Stimulated activated CD4-positive, alpha-beta T cell treated with anti-CD3 and anti-CD28 coated beads, Interleukin-2, amount 100 ng/mL, for 4 hours (primary cell): ENCODE measurements around the gene PNMA6A.
"Not testable (repeated sequence)": the region's sequence is repeated elsewhere in the genome, so short reads cannot be mapped to it uniquely, and the experiment has no call there.

Source experiments
- DNase-seq: peaks from one replicate; pipeline ENCODE4 v3.0.0-alpha.2; 2020; ENCODE audit warnings: low read depth

Gene PNMA6A

DNA sequence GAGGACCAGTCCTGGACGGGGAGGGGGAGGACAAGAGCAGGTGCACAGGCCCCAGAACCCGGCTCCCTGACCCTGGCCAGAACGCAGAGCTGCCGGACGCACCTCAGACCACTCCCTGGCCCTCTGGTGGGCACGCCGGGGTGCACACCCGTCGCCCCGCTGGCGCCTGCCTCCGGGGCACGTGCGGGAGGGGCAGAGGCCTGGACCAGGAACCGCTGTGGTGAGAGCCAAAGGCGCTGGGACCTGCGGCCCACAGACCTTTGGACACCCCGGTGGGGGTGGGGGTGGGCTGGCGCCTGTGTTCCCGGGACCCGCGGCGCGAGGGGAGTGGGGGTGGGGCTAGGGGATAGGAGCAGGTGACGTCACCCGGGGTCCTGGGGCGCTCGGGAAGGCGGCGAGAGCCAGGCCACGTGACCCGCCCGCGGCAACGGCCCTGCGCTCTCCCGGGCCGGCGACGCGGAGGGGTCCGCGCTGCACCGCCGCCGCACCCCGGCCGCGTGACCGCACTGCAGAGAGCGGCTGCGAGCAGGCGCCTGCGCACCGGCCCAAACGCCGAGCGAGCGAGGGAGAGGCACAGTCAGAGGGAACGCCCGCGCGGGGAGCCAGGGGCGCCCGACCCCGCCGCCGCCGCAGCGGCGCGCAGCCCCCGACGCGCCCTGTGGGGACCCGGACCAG is at the start of gene PNMA6A:
Gene PNMA6A, plus strand, starts transcription at position 546 of the 675 bp plus-strand sequence. CDS start 609 bp downstream, outside the sequence.
- DNase-seq: not testable (repeated sequence)

- DNase-seq: not testable (repeated sequence)
These were observed 45.8 kb upstream of the PNMA6A start for GRCh38 chrX:153026501-153026900.

GRCh38 chrX:153028487-153028886 is 43.8 kb upstream of the PNMA6A start:
- DNase-seq: not testable (repeated sequence)

DNA sequence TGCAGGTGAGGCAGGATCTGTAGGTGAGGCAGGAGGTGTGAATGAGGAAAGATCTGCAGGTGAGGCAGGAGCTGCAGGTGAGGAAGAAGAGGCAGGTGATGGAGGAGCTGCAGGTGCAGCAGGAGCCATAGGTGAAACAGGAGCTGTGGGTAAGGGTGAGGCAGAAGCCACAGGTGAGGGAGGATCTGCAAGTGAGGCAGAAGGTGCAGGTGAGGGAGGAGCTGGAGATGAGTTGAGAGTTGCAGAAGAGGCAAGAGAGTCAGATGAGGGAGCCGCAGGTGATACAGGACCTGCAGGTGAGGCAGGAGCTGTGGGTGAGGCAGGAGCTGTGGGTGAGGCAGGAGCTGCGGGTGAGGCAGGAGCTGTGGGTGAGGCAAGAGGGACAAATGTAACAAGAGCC is 43.1 kb upstream of the PNMA6A start:
- DNase-seq: no peak

GRCh38 chrX:153029875-153030274 is 42.4 kb upstream of the PNMA6A start:
- DNase-seq: no peak

DNA sequence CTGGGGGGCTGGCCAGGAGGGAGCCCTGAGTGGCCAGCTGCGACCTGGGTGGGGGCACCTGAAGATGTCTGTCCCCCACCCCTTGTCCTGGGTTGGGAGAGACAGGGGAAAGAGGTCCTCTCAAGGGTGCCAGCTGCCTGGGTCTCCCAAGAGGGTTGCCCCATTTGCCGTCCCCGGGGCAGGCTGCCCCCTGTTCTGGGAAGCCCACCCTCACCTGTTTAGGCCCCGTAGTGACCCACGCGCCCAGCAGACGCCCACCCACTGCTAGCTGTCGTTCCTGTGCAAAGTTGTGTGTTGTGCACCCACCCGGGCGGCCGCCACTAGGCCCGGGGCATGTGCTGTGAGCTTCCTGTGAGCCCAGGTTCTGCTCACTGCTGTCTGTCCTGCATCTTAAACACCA is 41.5 kb upstream of the PNMA6A start:
- no peak for DNase-seq

GRCh38 chrX:153032397-153033118 is 39.7 kb upstream of the PNMA6A start:
- peak; percentile 23 for DNase-seq

GRCh38 chrX:153049093-153049492 is 23.2 kb upstream of the PNMA6A start:
- DNase-seq: no peak

DNA sequence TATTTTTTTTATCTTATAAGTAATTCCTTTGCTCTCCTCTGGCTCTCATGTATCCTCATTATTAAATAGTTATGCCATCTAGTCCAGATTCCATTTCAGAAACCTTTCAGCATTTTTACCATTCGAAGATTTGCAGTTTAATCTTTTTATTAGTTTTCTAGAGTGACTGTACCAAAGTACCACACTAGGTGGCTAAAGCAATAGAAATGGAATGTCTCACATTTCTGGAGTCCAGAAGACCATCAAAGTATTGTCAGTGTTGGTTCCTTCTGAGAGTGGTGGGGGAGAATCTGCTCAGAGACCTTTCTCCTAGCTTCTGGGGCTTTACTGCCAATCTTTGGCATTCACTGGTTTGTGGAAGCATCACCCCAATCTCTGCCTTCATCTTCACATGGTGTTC is 19.7 kb upstream of the PNMA6A start:
- no peak for DNase-seq

- DNase-seq: no peak
These were observed 16.1 kb upstream of the PNMA6A start, which contains the start of gene PNMA3 for GRCh38 chrX:153055871-153056749. TSS of gene PNMA3 (plus strand) at chrX:153056470. CDS start at chrX:153057056, 586 bp downstream.

DNA sequence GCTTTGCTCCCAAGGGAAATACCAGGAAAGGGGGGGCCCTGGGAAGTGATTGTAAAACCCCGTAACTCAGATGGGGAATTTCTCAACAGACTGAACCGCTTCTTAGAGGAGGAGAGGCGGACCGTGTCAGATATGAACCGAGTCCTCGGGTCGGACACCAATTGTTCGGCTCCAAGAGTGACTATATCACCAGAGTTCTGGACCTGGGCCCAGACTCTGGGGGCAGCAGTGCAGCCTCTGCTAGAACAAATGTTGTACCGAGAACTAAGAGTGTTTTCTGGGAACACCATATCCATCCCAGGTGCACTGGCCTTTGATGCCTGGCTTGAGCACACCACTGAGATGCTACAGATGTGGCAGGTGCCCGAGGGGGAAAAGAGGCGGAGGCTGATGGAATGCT is 15.0 kb upstream of the PNMA6A start:
- no peak for DNase-seq

GRCh38 chrX:153059191-153060094 is 12.8 kb upstream of the PNMA6A start:
- no peak for DNase-seq

DNA sequence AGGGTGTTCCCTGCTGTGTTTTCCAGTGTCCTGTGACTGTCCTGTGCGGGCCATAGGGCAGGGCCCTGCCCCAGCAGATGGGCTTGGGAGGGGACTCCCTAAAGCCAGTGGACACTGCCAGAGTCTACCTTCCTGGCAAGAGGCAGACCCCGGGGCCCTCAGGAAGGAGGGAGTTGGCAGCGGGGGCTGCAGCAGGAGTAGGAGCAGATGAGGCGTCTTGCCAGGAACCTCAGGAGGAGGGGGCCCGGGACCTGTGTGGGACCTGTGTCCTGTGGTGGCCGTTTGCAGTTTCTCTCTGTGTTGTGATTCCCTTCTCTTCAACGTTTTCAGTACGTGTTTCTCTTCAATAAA is 12.2 kb upstream of the PNMA6A start:
- no peak for DNase-seq

DNA sequence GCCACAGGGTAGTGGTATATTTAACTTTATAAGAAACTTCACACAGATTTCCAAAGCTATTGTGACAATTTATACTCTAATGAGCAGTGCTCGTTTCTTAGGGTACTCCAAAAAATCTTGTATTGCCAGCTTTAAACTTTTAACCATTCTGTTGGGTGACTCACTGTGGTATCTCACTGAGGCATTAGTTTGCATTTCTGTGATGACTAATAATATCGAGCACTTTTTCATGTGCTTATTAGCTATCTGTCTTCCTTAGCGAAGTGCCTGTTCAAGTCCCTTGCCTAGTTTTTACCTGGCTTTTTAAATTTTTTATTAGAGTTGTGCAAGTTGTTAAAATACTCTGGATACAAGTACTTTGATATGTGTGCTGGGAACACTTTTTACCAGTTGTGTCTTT is 10.5 kb upstream of the PNMA6A start:
- no peak for DNase-seq

GRCh38 chrX:153063315-153063714 is 8.9 kb upstream of the PNMA6A start:
- no peak for DNase-seq

GRCh38 chrX:153064061-153064460 is 8.2 kb upstream of the PNMA6A start:
- DNase-seq: no peak

DNA sequence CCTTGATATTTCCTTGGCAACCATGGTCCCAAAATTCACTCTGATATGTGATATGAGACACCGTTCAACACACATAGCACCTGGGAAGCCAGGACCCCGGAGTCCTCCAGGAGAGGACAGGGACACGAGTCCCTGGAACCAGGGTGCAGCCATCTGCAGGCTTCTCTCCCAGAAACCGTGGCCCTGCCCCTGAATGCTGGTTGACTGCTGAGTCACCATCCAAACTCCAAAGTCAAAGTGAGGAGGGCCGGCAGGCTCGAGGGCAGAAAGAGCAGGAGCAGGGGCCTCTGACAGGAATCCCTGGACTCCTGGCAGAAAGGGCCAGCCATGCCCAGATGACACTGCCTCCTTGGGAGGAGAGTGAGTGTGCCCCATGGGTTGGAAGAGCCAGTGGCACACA is 6.9 kb upstream of the PNMA6A start:
- DNase-seq: no peak

GRCh38 chrX:153066402-153066801 is 5.9 kb upstream of the PNMA6A start:
- not testable (repeated sequence) for DNase-seq

- DNase-seq: not testable (repeated sequence)
These were observed 1.1 kb downstream of the PNMA6A start for GRCh38 chrX:153073331-153073730.

- no peak for DNase-seq
These were observed 2.1 kb downstream of the PNMA6A start for GRCh38 chrX:153074262-153074899.

- DNase-seq: no peak
These were observed 2.7 kb downstream of the PNMA6A start for GRCh38 chrX:153074935-153075334.
